Panc1 (cell line): Measurements from ENCODE around the gene COX17. TPM values are rescaled to one million over a fixed set of nuclear protein-coding genes. Genes with fewer than 3 reads are reported as not detected.
A peak's percentile ranks its signal among the peaks of the same experiment; 100 is the strongest.

Source experiments
- ATAC-seq: fragments of 200-7000 bp; cut with Tn5 transposase; 2 replicates; pipeline ENCODE4 v1.9.1; 2020; ENCODE audit warnings: mild to moderate bottlenecking, moderate library complexity
- BruUV-seq: library from RNA; stranded (reverse); fragments of 400-500 nt; replicated peaks from 2 replicates; lab custom pipeline; 2021; lab: Mats Ljungman, UMichigan
- CTCF ChIA-PET: fragments of 300-600 bp; sonication (Branson Sonifier 250); formaldehyde crosslinking; loops from one replicate; lab custom pipeline; 2022; ENCODE audit warnings: antibody characterized with exemption; lab: Charles Lee
- POLR2A ChIA-PET: fragments of 300-600 bp; sonication (Branson Sonifier 250); formaldehyde crosslinking; loops from one replicate; lab custom pipeline; 2022; ENCODE audit warnings: antibody characterized with exemption; lab: Charles Lee
- DNase-seq: peaks from one replicate; pipeline ENCODE4 v3.0.0-alpha.2; 2010; ENCODE audit warnings: low read depth, low spot score
- H3K27ac ChIP-seq: 2 replicates; pipeline ENCODE4 v1.5.1; 2011; ENCODE audit warnings: mild to moderate bottlenecking, low read length, inconsistent platforms
- H3K27me3 ChIP-seq: fragments of 200-500 bp; sonication (Bioruptor generic); 2 replicates; pipeline ENCODE4 v1.6.0; 2014; ENCODE audit warnings: low read length, inconsistent platforms; ENCODE audit not compliant: control insufficient read depth, insufficient read depth
- H3K36me3 ChIP-seq: fragments of 200-500 bp; sonication (Bioruptor generic); 2 replicates; pipeline ENCODE4 v1.5.1; 2014; ENCODE audit warnings: inconsistent platforms, mild to moderate bottlenecking, low read length, moderate library complexity; ENCODE audit not compliant: control insufficient read depth, insufficient read depth
- H3K4me1 ChIP-seq: 2 replicates; pipeline ENCODE4 v1.5.1; 2011; ENCODE audit warnings: inconsistent platforms, mild to moderate bottlenecking, low read length, moderate library complexity; ENCODE audit not compliant: control insufficient read depth, insufficient read depth
- H3K4me3 ChIP-seq, 2 experiments: 2 replicates each; pipeline ENCODE4 v1.5.1; 2011 to 2012; ENCODE audit warnings: low read depth in 2 of 2, low read length in 2 of 2, mild to moderate bottlenecking in 2 of 2, inconsistent platforms in 1 of 2, moderate library complexity in 1 of 2
- H3K9me3 ChIP-seq: fragments of 200-500 bp; sonication (Bioruptor generic); 2 replicates; pipeline ENCODE4 v1.5.1; 2014; ENCODE audit warnings: low read depth, mild to moderate bottlenecking, inconsistent platforms, low read length, moderate library complexity; ENCODE audit not compliant: control insufficient read depth, insufficient read depth
- POLR2AphosphoS5 ChIP-seq: IDR thresholded peaks from 2 replicates; pipeline ENCODE4 v1.6.1; 2012; ENCODE audit warnings: mild to moderate bottlenecking, low read depth, low read length, moderate library complexity
- SIN3A ChIP-seq: IDR thresholded peaks from 2 replicates; pipeline ENCODE4 v1.6.1; 2012; ENCODE audit warnings: low read depth, mild to moderate bottlenecking, low read length, moderate library complexity, borderline replicate concordance; ENCODE audit not compliant: insufficient read depth
- TCF7L2 ChIP-seq: IDR thresholded peaks from 2 replicates; pipeline ENCODE4 v1.6.1; 2011; ENCODE audit warnings: mild to moderate bottlenecking, low read depth, low read length, inconsistent platforms
- in situ Hi-C: cut with HindIII; loops from 2 replicates; pipeline ENCODE4 v1.10.0; 2016; ENCODE audit warnings: low sequenced_read_pairs, low pct_unique_long_range_greater_than_20kb
- intact Hi-C: fragments of 100-400 bp; cut with micrococcal nuclease; formaldehyde crosslinking; loops from one replicate; pipeline ENCODE4 v1.10.0; 2022; ENCODE audit not compliant: unreplicated experiment
- total RNA-seq: library from RNA; stranded (reverse); gene quantifications from one replicate; pipeline ENCODE4 v1.2.1, GENCODE V29; 2021; ENCODE audit not compliant: unreplicated experiment
- TF ChIP-seq, protein P1 (sequence below): fragments of 450-650 bp; IDR thresholded peaks from 2 replicates; pipeline ENCODE4 v1.5.1; 2017; ENCODE audit warnings: mild to moderate bottlenecking
- TF ChIP-seq, protein P2 (sequence below), 2 experiments: IDR thresholded peaks; 2 replicates each; pipeline ENCODE4 v1.6.1; 2011 to 2012; ENCODE audit warnings: low read depth in 2 of 2, control low read depth in 1 of 2, low read length in 1 of 2, mild to moderate bottlenecking in 1 of 2, moderate library complexity in 1 of 2; ENCODE audit not compliant: insufficient read depth in 1 of 2

COX17 gene
- total RNA-seq, 1 experiment from 2014 or later, result 81.6 TPM

- ATAC-seq, result no peak
- Histone ChIP-seq H3K4me3 (peak overlapping the region; percentile 76 to 78), H3K36me3 (peaks cover 8% of the 10 kb centered on the region), H3K27ac (peak overlapping the region; percentile 98), H3K4me1 (peaks cover 13% of the 10 kb centered on the region), H3K27me3 (no peaks in the 10 kb centered on the region), H3K9me3 (no peaks in the 10 kb centered on the region)
- TF ChIP-seq SIN3A (no peak), POLR2AphosphoS5 (no peak), TCF7L2 (no peak)
- TF ChIP-seq, protein P1, sequence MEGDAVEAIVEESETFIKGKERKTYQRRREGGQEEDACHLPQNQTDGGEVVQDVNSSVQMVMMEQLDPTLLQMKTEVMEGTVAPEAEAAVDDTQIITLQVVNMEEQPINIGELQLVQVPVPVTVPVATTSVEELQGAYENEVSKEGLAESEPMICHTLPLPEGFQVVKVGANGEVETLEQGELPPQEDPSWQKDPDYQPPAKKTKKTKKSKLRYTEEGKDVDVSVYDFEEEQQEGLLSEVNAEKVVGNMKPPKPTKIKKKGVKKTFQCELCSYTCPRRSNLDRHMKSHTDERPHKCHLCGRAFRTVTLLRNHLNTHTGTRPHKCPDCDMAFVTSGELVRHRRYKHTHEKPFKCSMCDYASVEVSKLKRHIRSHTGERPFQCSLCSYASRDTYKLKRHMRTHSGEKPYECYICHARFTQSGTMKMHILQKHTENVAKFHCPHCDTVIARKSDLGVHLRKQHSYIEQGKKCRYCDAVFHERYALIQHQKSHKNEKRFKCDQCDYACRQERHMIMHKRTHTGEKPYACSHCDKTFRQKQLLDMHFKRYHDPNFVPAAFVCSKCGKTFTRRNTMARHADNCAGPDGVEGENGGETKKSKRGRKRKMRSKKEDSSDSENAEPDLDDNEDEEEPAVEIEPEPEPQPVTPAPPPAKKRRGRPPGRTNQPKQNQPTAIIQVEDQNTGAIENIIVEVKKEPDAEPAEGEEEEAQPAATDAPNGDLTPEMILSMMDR, result no peak
- TF ChIP-seq, protein P2, sequence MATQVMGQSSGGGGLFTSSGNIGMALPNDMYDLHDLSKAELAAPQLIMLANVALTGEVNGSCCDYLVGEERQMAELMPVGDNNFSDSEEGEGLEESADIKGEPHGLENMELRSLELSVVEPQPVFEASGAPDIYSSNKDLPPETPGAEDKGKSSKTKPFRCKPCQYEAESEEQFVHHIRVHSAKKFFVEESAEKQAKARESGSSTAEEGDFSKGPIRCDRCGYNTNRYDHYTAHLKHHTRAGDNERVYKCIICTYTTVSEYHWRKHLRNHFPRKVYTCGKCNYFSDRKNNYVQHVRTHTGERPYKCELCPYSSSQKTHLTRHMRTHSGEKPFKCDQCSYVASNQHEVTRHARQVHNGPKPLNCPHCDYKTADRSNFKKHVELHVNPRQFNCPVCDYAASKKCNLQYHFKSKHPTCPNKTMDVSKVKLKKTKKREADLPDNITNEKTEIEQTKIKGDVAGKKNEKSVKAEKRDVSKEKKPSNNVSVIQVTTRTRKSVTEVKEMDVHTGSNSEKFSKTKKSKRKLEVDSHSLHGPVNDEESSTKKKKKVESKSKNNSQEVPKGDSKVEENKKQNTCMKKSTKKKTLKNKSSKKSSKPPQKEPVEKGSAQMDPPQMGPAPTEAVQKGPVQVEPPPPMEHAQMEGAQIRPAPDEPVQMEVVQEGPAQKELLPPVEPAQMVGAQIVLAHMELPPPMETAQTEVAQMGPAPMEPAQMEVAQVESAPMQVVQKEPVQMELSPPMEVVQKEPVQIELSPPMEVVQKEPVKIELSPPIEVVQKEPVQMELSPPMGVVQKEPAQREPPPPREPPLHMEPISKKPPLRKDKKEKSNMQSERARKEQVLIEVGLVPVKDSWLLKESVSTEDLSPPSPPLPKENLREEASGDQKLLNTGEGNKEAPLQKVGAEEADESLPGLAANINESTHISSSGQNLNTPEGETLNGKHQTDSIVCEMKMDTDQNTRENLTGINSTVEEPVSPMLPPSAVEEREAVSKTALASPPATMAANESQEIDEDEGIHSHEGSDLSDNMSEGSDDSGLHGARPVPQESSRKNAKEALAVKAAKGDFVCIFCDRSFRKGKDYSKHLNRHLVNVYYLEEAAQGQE (IDR thresholded peaks at IDR 0.05; ENCODE audit: insufficient read depth in 1 of 2, low read depth in 2 of 2, low read length in 1 of 2), result no peak
- in situ Hi-C loops, result no loop called here
- intact Hi-C loops, result no loop called here
- ChIA-PET CTCF (no interaction called here), POLR2A (no interaction called here)
- no peak for DNase-seq
- BruUV-seq, result TSS peak; percentile 92
These were observed 382 bp upstream of the COX17 start for GRCh38 chr3:119677641-119677934.

DNA sequence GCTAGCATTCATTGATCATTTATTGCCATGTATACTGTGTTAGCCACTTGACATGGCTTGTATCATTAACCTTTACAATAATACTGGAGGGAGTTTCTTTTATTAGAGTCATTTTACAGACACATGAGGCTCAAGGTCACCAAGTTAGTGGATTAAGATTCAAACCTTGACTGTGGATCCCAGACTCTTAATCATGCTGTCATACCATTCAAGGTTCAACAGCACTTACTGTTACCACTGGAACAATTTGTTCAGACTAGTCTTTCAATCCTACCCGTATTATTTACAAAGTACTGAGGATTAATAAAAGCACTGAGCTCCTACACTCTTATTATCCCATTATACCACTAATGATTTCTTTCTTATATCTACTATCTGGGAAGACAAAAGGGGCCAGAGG, 1.2 kb downstream of the COX17 start:
- ChIA-PET POLR2A (no interaction called here), CTCF (interaction anchor here (0.5 kb wide), 1 partner anchor 116 kb away, joined by 7 read pairs; no protein-coding TSS in a partner anchor)

More for the DNA sequence above, 1.2 kb downstream of the COX17 start:
- Histone ChIP-seq H3K27ac (peak overlapping the region; percentile 98), H3K4me3 (peak overlapping the region; percentile 76 to 78), H3K9me3 (no peaks in the 10 kb centered on the region), H3K4me1 (peaks cover 13% of the 10 kb centered on the region), H3K36me3 (peaks cover 21% of the 10 kb centered on the region), H3K27me3 (no peaks in the 10 kb centered on the region)
- ATAC-seq, result no peak
- TF ChIP-seq POLR2AphosphoS5 (no peak), SIN3A (no peak), TCF7L2 (no peak)
- TF ChIP-seq, protein P1, result no peak
- TF ChIP-seq, protein P2 (IDR thresholded peaks at IDR 0.05; ENCODE audit: insufficient read depth in 1 of 2, low read depth in 2 of 2, low read length in 1 of 2), result no peak
- DNase-seq, result no peak
- intact Hi-C loops (no loop called here), in situ Hi-C loops (no loop called here)
- BruUV-seq, result TSS peak; percentile 74
